Measurements from ENCODE around the gene SELENOW. TPM values are rescaled to one million over a fixed set of nuclear protein-coding genes. Genes with fewer than 3 reads are reported as not detected.
"Not testable (repeated sequence)": the region's sequence is repeated elsewhere in the genome, so short reads cannot be mapped to it uniquely, and the experiment has no call there.

The SELENOW gene
- total RNA-seq, 1 donor from 2014 or later = 204 TPM

GRCh38 chr19:47798904-47799266 lies 20.4 kb downstream of the SELENOW start:
- no peaks in the 10 kb centered on the region for H3K4me1 Mint-ChIP-seq (ENCODE audit: unreplicated experiment)
- no peak for DNase-seq (ENCODE audit: extremely low spot score, unreplicated experiment)
- no peak overlapping the region for H3K27ac Mint-ChIP-seq (ENCODE audit: unreplicated experiment)
- TF ChIP-seq CTCF (IDR thresholded peaks at IDR 0.05) = no peak
- H3K9me3 Mint-ChIP-seq (ENCODE audit: unreplicated experiment) = no peaks in the 10 kb centered on the region
- peaks cover 13% of the 10 kb centered on the region for H3K27me3 Mint-ChIP-seq (ENCODE audit: unreplicated experiment)
- no peak overlapping the region for H3K4me3 Mint-ChIP-seq (ENCODE audit: unreplicated experiment)
- no peaks in the 10 kb centered on the region for H3K36me3 Mint-ChIP-seq (ENCODE audit: unreplicated experiment)

DNA sequence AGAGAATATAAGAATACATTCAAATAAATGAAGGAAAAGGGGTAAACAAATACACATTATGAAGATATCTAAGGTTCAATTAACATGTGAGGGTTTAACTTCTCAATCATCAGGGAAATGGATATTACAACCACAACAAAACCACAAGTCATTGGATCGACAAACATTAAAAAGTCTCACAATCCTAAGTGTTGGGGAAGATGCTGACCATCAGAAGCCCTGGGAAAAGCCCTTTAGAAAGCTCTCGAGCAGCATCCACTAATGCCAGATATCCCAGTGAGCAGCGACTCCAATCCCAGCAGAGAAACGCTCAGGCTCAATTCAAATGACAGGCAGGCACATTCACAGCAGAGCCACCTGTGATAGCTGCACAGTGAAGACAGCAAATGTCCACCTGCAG lies 22.8 kb downstream of the SELENOW start:
- no peak for TF ChIP-seq CTCF (IDR thresholded peaks at IDR 0.05)
- H3K27ac Mint-ChIP-seq (ENCODE audit: unreplicated experiment) = no peak overlapping the region
- H3K36me3 Mint-ChIP-seq (ENCODE audit: unreplicated experiment) = no peaks in the 10 kb centered on the region
- no peaks in the 10 kb centered on the region for H3K4me1 Mint-ChIP-seq (ENCODE audit: unreplicated experiment)
- H3K9me3 Mint-ChIP-seq (ENCODE audit: unreplicated experiment) = no peaks in the 10 kb centered on the region
- peaks cover 9% of the 10 kb centered on the region for H3K27me3 Mint-ChIP-seq (ENCODE audit: unreplicated experiment)
- H3K4me3 Mint-ChIP-seq (ENCODE audit: unreplicated experiment) = no peak overlapping the region
- no peak for DNase-seq (ENCODE audit: extremely low spot score, unreplicated experiment)

- Mint-ChIP-seq H3K4me3 (ENCODE audit: unreplicated experiment) (no peak overlapping the region), H3K27me3 (ENCODE audit: unreplicated experiment) (peaks cover 9% of the 10 kb centered on the region), H3K9me3 (ENCODE audit: unreplicated experiment) (no peaks in the 10 kb centered on the region), H3K4me1 (ENCODE audit: unreplicated experiment) (no peaks in the 10 kb centered on the region), H3K27ac (ENCODE audit: unreplicated experiment) (no peak overlapping the region), H3K36me3 (ENCODE audit: unreplicated experiment) (no peaks in the 10 kb centered on the region)
- DNase-seq (ENCODE audit: extremely low spot score, unreplicated experiment) = no peak
- no peak for TF ChIP-seq CTCF (IDR thresholded peaks at IDR 0.05)
Observed at GRCh38 chr19:47802521-47803043, 24.1 kb downstream of the SELENOW start.

- not testable (repeated sequence) for H3K36me3 Mint-ChIP-seq (ENCODE audit: unreplicated experiment); H3K27me3 Mint-ChIP-seq (ENCODE audit: unreplicated experiment); H3K27ac Mint-ChIP-seq (ENCODE audit: unreplicated experiment); H3K4me3 Mint-ChIP-seq (ENCODE audit: unreplicated experiment); H3K4me1 Mint-ChIP-seq (ENCODE audit: unreplicated experiment); DNase-seq (ENCODE audit: extremely low spot score, unreplicated experiment); H3K9me3 Mint-ChIP-seq (ENCODE audit: unreplicated experiment)
Observed at GRCh38 chr19:47803148-47803547, 24.6 kb downstream of the SELENOW start.

GRCh38 chr19:47803671-47804070 lies 25.2 kb downstream of the SELENOW start:
- not testable (repeated sequence) for H3K27me3 Mint-ChIP-seq (ENCODE audit: unreplicated experiment); H3K4me3 Mint-ChIP-seq (ENCODE audit: unreplicated experiment); H3K4me1 Mint-ChIP-seq (ENCODE audit: unreplicated experiment); H3K36me3 Mint-ChIP-seq (ENCODE audit: unreplicated experiment); DNase-seq (ENCODE audit: extremely low spot score, unreplicated experiment); H3K27ac Mint-ChIP-seq (ENCODE audit: unreplicated experiment); H3K9me3 Mint-ChIP-seq (ENCODE audit: unreplicated experiment)

DNA sequence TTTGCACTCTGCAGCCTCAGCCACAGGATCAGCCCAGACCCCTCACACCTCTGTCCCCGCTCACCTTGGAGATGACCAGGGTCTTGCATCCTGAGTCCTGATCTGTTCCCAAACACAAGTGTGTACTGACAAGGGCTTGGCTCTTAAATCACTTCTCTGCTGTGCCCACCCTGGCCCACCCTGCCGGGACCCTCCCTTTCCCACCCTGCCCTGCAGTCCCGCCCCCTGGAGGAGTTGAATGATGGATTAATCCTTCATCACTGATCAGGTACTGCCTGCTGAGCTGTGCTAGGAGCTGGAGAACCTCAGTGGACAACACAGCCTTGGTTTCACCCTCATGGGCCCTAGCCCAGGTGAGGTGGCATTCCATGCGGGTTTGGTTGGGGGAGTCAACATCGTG lies 25.9 kb downstream of the SELENOW start, which contains the start of gene TPRX1:
Gene TPRX1 (minus strand): TSS at position 101 of the 400 bp plus-strand sequence. CDS start 12 bp downstream, at position 89.
- not testable (repeated sequence) for H3K4me1 Mint-ChIP-seq (ENCODE audit: unreplicated experiment); H3K4me3 Mint-ChIP-seq (ENCODE audit: unreplicated experiment); H3K36me3 Mint-ChIP-seq (ENCODE audit: unreplicated experiment); H3K27ac Mint-ChIP-seq (ENCODE audit: unreplicated experiment); DNase-seq (ENCODE audit: extremely low spot score, unreplicated experiment); H3K9me3 Mint-ChIP-seq (ENCODE audit: unreplicated experiment); H3K27me3 Mint-ChIP-seq (ENCODE audit: unreplicated experiment)

DNA sequence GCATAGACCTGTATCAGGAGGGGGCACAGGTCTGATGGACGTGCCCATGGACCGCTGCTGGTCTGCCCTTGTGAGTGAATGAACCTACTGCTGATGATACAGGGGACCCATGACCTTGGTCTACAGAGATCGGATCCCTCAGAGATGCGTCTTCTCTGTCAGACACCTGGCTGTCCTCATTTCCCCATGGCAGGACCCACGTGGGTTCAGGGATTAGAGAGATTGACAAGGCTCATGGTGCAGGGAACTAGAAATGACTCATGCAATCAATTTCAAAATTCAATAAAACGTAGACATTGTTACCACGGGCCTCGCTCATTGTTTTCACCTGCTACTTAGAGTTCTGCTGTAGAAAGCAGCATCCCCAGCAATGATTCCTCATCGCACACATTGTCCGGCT lies 26.8 kb downstream of the SELENOW start:
- Mint-ChIP-seq H3K27me3 (ENCODE audit: unreplicated experiment) (peaks cover 2% of the 10 kb centered on the region), H3K4me1 (ENCODE audit: unreplicated experiment) (no peaks in the 10 kb centered on the region), H3K9me3 (ENCODE audit: unreplicated experiment) (no peaks in the 10 kb centered on the region), H3K4me3 (ENCODE audit: unreplicated experiment) (no peak overlapping the region), H3K27ac (ENCODE audit: unreplicated experiment) (no peak overlapping the region), H3K36me3 (ENCODE audit: unreplicated experiment) (no peaks in the 10 kb centered on the region)
- no peak for TF ChIP-seq CTCF (IDR thresholded peaks at IDR 0.05)
- no peak for DNase-seq (ENCODE audit: extremely low spot score, unreplicated experiment)

Data from osteocyte (in vitro differentiated cells).